HepG2 (cell line): ENCODE measurements around the gene MAN2C1. TPM values are rescaled to one million over a fixed set of nuclear protein-coding genes. Genes with fewer than 3 reads are reported as not detected.
A peak's percentile ranks its signal among the peaks of the same experiment; 100 is the strongest.

ENCODE experiments used
- ARNTL ChIP-seq: sonication (generic); formaldehyde crosslinking; IDR thresholded peaks from 2 replicates; pipeline ENCODE4 v1.4.0; 2020; ENCODE audit warnings: mild to moderate bottlenecking, missing genetic modification reagents
- ATF4 ChIP-seq, 2 experiments: fragments of 450-650 bp in 1 of 2; sonication (generic) in 1 of 2; formaldehyde crosslinking; IDR thresholded peaks; 2 replicates each; pipeline versions ENCODE4 v1.5.0 to v1.8.0; 2020 to 2022; ENCODE audit warnings: mild to moderate bottlenecking in 1 of 2, missing genetic modification reagents in 1 of 2
- ATF6 ChIP-seq: sonication (generic); formaldehyde crosslinking; conservative IDR thresholded peaks from 2 replicates; pipeline ENCODE4 v1.4.0; 2020; ENCODE audit warnings: missing genetic modification reagents
- BCL3 ChIP-seq: sonication (generic); formaldehyde crosslinking; IDR thresholded peaks from 2 replicates; pipeline ENCODE4 v1.5.1; 2020; ENCODE audit warnings: mild to moderate bottlenecking, missing genetic modification reagents, moderate library complexity
- GRHL1 ChIP-seq: sonication (generic); formaldehyde crosslinking; conservative IDR thresholded peaks from 2 replicates; pipeline ENCODE4 v1.8.0; 2022; ENCODE audit warnings: missing genetic modification reagents
- HNRNPH1 ChIP-seq: fragments of 200-400 bp; formaldehyde crosslinking; optimal IDR thresholded peaks from 2 replicates; pipeline ENCODE3; 2017; ENCODE audit warnings: mild to moderate bottlenecking, low read depth, low read length
- IRF1 ChIP-seq: sonication (generic); formaldehyde crosslinking; IDR thresholded peaks from 2 replicates; pipeline ENCODE4 v1.4.0; 2020; ENCODE audit warnings: low read depth, mild to moderate bottlenecking, missing genetic modification reagents
- MEF2D ChIP-seq: sonication (generic); formaldehyde crosslinking; IDR thresholded peaks from 2 replicates; pipeline ENCODE4 v1.5.1; 2020; ENCODE audit warnings: mild to moderate bottlenecking, missing genetic modification reagents
- NR2C2 ChIP-seq: sonication (generic); formaldehyde crosslinking; IDR thresholded peaks from 2 replicates; pipeline ENCODE4 v1.4.0; 2020; ENCODE audit warnings: missing genetic modification reagents, mild to moderate bottlenecking, moderate library complexity, borderline replicate concordance
- RAD51 ChIP-seq: fragments of 450-650 bp; IDR thresholded peaks from 2 replicates; pipeline ENCODE4 v1.6.1; 2016; ENCODE audit warnings: borderline replicate concordance
- SMC3 ChIP-seq: IDR thresholded peaks from 2 replicates; pipeline ENCODE4 v1.6.1; 2011; ENCODE audit warnings: low read length, improper control_type of control experiment
- STAT6 ChIP-seq: sonication (generic); formaldehyde crosslinking; IDR thresholded peaks from 2 replicates; pipeline ENCODE4 v1.4.0; 2020; ENCODE audit warnings: missing genetic modification reagents, mild to moderate bottlenecking, borderline replicate concordance
- ZNF138 ChIP-seq: sonication (generic); formaldehyde crosslinking; IDR thresholded peaks from 2 replicates; pipeline ENCODE4 v1.5.0; 2020; ENCODE audit warnings: mild to moderate bottlenecking, low read depth, missing genetic modification reagents
- ZNF280D ChIP-seq: sonication (generic); formaldehyde crosslinking; IDR thresholded peaks from 2 replicates; pipeline ENCODE4 v1.5.1; 2020; ENCODE audit warnings: mild to moderate bottlenecking, missing genetic modification reagents
- polyA plus RNA-seq, 8 experiments: library from polyadenylated mRNA; depleted of rRNA in 3 of 8; stranded (reverse) in 7 of 8; unstranded in 1 of 8; fragments of >200 nt; fragmentation: Illumina TruSeq in 4 of 8; extraction: Trizol in 4 of 8; gene quantifications; 2 replicates each; pipeline versions ENCODE4 v1.2.1 to v1.2.3, GENCODE V29; 2011 to 2016; ENCODE audit warnings: low read depth in 4 of 8, missing spikeins in 1 of 8, mixed read lengths in 1 of 8; ENCODE audit not compliant: insufficient read depth in 1 of 8
- total RNA-seq, 5 experiments: library from RNA; depleted of rRNA; stranded (reverse); fragments of >200 nt; fragmentation: Illumina TruSeq; extraction: Trizol; gene quantifications; 2 replicates each; pipeline ENCODE4 v1.2.3, GENCODE V29; 2016; ENCODE audit warnings: low read depth in 1 of 5

MAN2C1 gene
- total and polyA plus RNA-seq, 2 of the 13 experiments (the other 11 are each of a cell fraction or from before 2014, with no cell fraction given) = 62.6 to 71.0 TPM

GRCh38 chr15:75367913-75368688 lies at the start of gene MAN2C1 (continued):
- TF ChIP-seq ATF6 (CRISPR knock-in tag) (0 out of 2 replicates have a peak, but pooled peaks have one; percentile 62), BCL3 (CRISPR knock-in tag) (peak; percentile 94), STAT6 (CRISPR knock-in tag) (peak; percentile 72; the same call in 1 of the 2 replicates), HNRNPH1 (peak; percentile 52), RAD51 (no peak), ZNF138 (peak; percentile 75), IRF1 (CRISPR knock-in tag) (0 out of 2 replicates have a peak, but pooled peaks have one; percentile 31), NR2C2 (peak; percentile 60), SMC3 (peak; percentile 53), ATF4 (CRISPR knock-in tag; IDR thresholded peaks at IDR 0.05) (no peak; a peak in 2 of 4 replicates), GRHL1 (no peak), ZNF280D (CRISPR knock-in tag) (peak; percentile 73; the same call in 1 of the 2 replicates), ARNTL (CRISPR knock-in tag) (peak; percentile 8), MEF2D (CRISPR knock-in tag) (peak; percentile 42; the same call in 1 of the 2 replicates)
